ENCODE measurements around the gene MS4A10. TPM values are rescaled to one million over a fixed set of nuclear protein-coding genes. Genes with fewer than 3 reads are reported as not detected.

Gene MS4A10
- polyA plus RNA-seq, 1 donor from 2014 or later: not detected

GRCh38 chr11:60848714-60849151 lies 63.6 kb downstream of the MS4A10 start:
- H3K9me2 ChIP-seq (ENCODE audit: insufficient read depth, low read length): no peaks in the 10 kb centered on the region
- no peak overlapping the region for H3K9ac ChIP-seq (ENCODE audit: low read length)
- H4K20me1 ChIP-seq (ENCODE audit: insufficient read depth): no peaks in the 10 kb centered on the region
- no peaks in the 10 kb centered on the region for H3K9me3 ChIP-seq (ENCODE audit: low read length)
- H3F3A ChIP-seq (ENCODE audit: insufficient read depth, low read length, poor library complexity, severe bottlenecking): no peaks in the 10 kb centered on the region
- H3K36me3 ChIP-seq (ENCODE audit: insufficient read depth, low read length): no peaks in the 10 kb centered on the region
- H3K4me3 ChIP-seq (ENCODE audit: low read length): no peak overlapping the region
- no peak overlapping the region for H3K27ac ChIP-seq (ENCODE audit: low read length)
- H3K79me2 ChIP-seq (replicated peaks; ENCODE audit: insufficient read depth, low read length): no peaks in the 10 kb centered on the region
- no peaks in the 10 kb centered on the region for H3K27me3 ChIP-seq (ENCODE audit: insufficient read depth, low read depth, low read length)
- no peak for TF ChIP-seq MXI1 (conservative IDR thresholded peaks at IDR 0.05; ENCODE audit: poor library complexity, severe bottlenecking)
- TF ChIP-seq CTCF (IDR thresholded peaks at IDR 0.05; ENCODE audit: poor library complexity, severe bottlenecking): no peak
- TF ChIP-seq, protein P1, sequence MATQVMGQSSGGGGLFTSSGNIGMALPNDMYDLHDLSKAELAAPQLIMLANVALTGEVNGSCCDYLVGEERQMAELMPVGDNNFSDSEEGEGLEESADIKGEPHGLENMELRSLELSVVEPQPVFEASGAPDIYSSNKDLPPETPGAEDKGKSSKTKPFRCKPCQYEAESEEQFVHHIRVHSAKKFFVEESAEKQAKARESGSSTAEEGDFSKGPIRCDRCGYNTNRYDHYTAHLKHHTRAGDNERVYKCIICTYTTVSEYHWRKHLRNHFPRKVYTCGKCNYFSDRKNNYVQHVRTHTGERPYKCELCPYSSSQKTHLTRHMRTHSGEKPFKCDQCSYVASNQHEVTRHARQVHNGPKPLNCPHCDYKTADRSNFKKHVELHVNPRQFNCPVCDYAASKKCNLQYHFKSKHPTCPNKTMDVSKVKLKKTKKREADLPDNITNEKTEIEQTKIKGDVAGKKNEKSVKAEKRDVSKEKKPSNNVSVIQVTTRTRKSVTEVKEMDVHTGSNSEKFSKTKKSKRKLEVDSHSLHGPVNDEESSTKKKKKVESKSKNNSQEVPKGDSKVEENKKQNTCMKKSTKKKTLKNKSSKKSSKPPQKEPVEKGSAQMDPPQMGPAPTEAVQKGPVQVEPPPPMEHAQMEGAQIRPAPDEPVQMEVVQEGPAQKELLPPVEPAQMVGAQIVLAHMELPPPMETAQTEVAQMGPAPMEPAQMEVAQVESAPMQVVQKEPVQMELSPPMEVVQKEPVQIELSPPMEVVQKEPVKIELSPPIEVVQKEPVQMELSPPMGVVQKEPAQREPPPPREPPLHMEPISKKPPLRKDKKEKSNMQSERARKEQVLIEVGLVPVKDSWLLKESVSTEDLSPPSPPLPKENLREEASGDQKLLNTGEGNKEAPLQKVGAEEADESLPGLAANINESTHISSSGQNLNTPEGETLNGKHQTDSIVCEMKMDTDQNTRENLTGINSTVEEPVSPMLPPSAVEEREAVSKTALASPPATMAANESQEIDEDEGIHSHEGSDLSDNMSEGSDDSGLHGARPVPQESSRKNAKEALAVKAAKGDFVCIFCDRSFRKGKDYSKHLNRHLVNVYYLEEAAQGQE (IDR thresholded peaks at IDR 0.05; ENCODE audit: borderline replicate concordance): no peak
- TF ChIP-seq EZH2 (IDR thresholded peaks at IDR 0.05; ENCODE audit: borderline replicate concordance, insufficient read depth, low read length, poor library complexity, severe bottlenecking): no peak
- TF ChIP-seq TAF1 (IDR thresholded peaks at IDR 0.05; ENCODE audit: low read depth): no peak
- TF ChIP-seq POLR2AphosphoS5 (IDR thresholded peaks at IDR 0.05): no peak
- no peak for TF ChIP-seq SMC3 (conservative IDR thresholded peaks at IDR 0.05; ENCODE audit: poor library complexity)
- TF ChIP-seq RAD21 (conservative IDR thresholded peaks at IDR 0.05): no peak
- TF ChIP-seq EP300 (conservative IDR thresholded peaks at IDR 0.05; ENCODE audit: poor library complexity, severe bottlenecking): no peak
- no peak overlapping the region for H2AFZ ChIP-seq (ENCODE audit: low read depth, low read length)
- H3K4me2 ChIP-seq (ENCODE audit: low read length): no peak overlapping the region

GRCh38 chr11:60849641-60850520 lies 64.7 kb downstream of the MS4A10 start:
- no peaks in the 10 kb centered on the region for H3F3A ChIP-seq (ENCODE audit: insufficient read depth, low read length, poor library complexity, severe bottlenecking)
- no peak overlapping the region for H2AFZ ChIP-seq (ENCODE audit: low read depth, low read length)
- H3K4me2 ChIP-seq (ENCODE audit: low read length): no peak overlapping the region
- no peaks in the 10 kb centered on the region for H3K9me2 ChIP-seq (ENCODE audit: insufficient read depth, low read length)
- TF ChIP-seq RAD21 (conservative IDR thresholded peaks at IDR 0.05) (no peak), MXI1 (conservative IDR thresholded peaks at IDR 0.05; ENCODE audit: poor library complexity, severe bottlenecking) (no peak), EP300 (conservative IDR thresholded peaks at IDR 0.05; ENCODE audit: poor library complexity, severe bottlenecking) (no peak), POLR2AphosphoS5 (IDR thresholded peaks at IDR 0.05) (no peak), TAF1 (IDR thresholded peaks at IDR 0.05; ENCODE audit: low read depth) (no peak), SMC3 (conservative IDR thresholded peaks at IDR 0.05; ENCODE audit: poor library complexity) (no peak), CTCF (IDR thresholded peaks at IDR 0.05; ENCODE audit: poor library complexity, severe bottlenecking) (no peak), EZH2 (IDR thresholded peaks at IDR 0.05; ENCODE audit: borderline replicate concordance, insufficient read depth, low read length, poor library complexity, severe bottlenecking) (no peak)
- TF ChIP-seq, protein P1 (IDR thresholded peaks at IDR 0.05; ENCODE audit: borderline replicate concordance): no peak
- H3K36me3 ChIP-seq (ENCODE audit: insufficient read depth, low read length): no peaks in the 10 kb centered on the region
- H3K4me3 ChIP-seq (ENCODE audit: low read length): no peak overlapping the region
- H3K9ac ChIP-seq (ENCODE audit: low read length): no peak overlapping the region
- no peaks in the 10 kb centered on the region for H3K27me3 ChIP-seq (ENCODE audit: insufficient read depth, low read depth, low read length)
- no peaks in the 10 kb centered on the region for H3K79me2 ChIP-seq (replicated peaks; ENCODE audit: insufficient read depth, low read length)
- H3K27ac ChIP-seq (ENCODE audit: low read length): no peak overlapping the region
- H4K20me1 ChIP-seq (ENCODE audit: insufficient read depth): no peaks in the 10 kb centered on the region
- H3K9me3 ChIP-seq (ENCODE audit: low read length): no peaks in the 10 kb centered on the region

All from neural cell (in vitro differentiated cells).